ENCODE data around the gene ELP5.
A peak's percentile ranks its signal among the peaks of the same experiment; 100 is the strongest.
"Not testable (repeated sequence)": the region's sequence is repeated elsewhere in the genome, so short reads cannot be mapped to it uniquely, and the experiment has no call there.

Gene ELP5

DNA sequence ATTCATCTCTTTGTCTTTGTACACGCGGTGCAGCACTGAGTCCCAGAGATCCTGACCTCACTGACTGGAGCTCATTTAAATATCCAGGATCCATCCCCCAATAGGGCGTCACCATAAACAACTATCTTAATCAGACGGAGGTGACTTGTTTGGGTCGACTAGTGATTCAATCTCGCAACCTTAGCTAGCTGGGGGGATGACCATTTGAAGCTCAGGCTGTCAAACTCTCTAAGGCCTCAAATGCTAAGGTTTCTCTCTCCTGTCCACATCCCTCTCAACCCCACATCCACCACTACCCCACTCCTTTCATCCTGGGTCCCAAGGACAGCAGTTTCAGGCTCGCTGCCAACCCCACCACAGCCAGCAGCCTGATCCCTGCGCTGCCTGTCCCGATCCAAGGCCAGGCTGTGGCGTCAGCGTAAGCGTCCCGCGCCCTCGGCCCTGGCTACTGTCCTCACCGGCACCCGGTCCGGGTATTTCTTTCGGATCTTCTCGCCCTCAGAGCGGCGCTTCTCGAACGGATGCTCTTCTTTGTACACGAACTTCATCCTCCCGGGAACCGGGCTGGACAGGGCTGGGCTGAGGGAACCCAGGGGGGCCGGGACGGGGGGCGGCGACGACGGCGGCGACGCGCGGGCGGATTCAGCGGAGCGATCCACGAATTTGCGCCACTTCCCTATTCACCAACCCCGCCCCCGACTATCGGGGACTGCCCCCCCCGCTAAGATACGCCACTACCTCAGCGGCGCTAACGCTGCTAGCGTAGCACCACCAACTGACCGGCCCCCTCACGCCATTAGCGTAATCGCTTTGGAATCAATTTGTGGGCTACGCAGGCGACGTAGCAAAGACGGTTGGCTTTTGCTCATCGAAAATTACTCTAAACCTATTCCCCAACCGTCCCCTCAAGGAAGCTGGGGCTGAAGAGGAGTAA is 10.0 kb upstream of the ELP5 start, which contains the start of gene GABARAP:
Gene GABARAP (minus strand): TSS at position 667 of the 934 bp plus-strand sequence. CDS start 119 bp downstream, at position 548.
- TF ChIP-seq, protein P1, sequence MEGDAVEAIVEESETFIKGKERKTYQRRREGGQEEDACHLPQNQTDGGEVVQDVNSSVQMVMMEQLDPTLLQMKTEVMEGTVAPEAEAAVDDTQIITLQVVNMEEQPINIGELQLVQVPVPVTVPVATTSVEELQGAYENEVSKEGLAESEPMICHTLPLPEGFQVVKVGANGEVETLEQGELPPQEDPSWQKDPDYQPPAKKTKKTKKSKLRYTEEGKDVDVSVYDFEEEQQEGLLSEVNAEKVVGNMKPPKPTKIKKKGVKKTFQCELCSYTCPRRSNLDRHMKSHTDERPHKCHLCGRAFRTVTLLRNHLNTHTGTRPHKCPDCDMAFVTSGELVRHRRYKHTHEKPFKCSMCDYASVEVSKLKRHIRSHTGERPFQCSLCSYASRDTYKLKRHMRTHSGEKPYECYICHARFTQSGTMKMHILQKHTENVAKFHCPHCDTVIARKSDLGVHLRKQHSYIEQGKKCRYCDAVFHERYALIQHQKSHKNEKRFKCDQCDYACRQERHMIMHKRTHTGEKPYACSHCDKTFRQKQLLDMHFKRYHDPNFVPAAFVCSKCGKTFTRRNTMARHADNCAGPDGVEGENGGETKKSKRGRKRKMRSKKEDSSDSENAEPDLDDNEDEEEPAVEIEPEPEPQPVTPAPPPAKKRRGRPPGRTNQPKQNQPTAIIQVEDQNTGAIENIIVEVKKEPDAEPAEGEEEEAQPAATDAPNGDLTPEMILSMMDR (IDR thresholded peaks at IDR 0.05; ENCODE audit: insufficient read depth, low read depth, low read length, missing control alignments): no peak
- DNase-seq (ENCODE audit: low read depth): peak; percentile 94
- H3K4me3 ChIP-seq (ENCODE audit: low read depth, low read length): peak within 1 kb of the TSS; percentile 86

DNA sequence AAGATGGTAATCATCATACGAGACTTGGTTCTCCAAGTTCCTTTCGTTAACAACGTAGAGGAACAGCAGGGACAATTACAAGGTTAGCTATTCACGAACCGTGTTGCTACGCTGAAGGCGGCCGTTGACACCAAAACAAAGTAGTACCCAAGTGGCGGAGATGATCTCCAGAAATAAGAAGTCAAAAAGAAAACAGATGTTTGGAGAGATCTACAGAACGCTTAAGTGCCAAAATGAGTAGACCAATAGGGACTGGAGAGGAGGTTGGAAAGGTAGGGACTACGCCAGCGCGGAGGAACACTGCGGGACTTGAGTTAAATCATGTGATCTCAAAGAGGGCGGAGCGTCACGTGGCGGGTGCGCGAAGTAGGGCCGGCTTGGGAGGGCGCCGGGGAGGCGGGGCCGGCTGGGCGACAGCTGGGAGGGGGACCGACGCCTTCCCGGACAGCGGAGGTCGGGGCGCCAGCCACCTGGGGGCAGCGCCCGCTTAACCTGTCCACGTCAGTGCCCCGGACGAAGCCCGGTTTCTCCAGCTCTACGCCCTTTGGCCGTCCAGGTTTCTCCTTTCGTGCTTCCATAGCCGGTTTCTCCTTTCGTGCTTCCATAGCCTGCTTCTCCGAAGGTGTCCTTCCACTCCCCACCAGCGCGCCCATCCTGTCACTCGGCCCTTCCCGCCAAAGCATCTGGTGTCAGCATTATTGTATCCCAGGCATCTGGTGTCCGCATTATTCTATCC is 9.1 kb upstream of the ELP5 start:
- TF ChIP-seq, protein P1 (IDR thresholded peaks at IDR 0.05; ENCODE audit: insufficient read depth, low read depth, low read length, missing control alignments): no peak
- DNase-seq (ENCODE audit: low read depth): peak; percentile 97
- H3K4me3 ChIP-seq (ENCODE audit: low read depth, low read length): peak overlapping the region; percentile 86

DNA sequence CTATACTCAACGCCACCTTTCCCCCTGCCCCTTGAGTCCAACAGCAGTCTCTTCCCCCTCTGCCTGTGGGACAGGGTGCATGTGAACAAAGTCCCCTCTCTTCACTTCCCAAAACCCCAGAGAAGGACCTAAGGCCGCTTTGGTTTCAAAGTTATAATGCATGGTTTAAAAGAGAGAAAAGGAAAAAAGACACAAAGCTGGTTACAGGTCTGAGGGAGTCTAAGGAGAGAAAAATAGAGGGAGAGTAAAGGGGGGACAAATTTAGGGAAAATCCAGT is 8.6 kb upstream of the ELP5 start:
- TF ChIP-seq, protein P1 (IDR thresholded peaks at IDR 0.05; ENCODE audit: insufficient read depth, low read depth, low read length, missing control alignments): no peak
- no peak for DNase-seq (ENCODE audit: low read depth)
- peak overlapping the region; percentile 86 for H3K4me3 ChIP-seq (ENCODE audit: low read depth, low read length)

DNA sequence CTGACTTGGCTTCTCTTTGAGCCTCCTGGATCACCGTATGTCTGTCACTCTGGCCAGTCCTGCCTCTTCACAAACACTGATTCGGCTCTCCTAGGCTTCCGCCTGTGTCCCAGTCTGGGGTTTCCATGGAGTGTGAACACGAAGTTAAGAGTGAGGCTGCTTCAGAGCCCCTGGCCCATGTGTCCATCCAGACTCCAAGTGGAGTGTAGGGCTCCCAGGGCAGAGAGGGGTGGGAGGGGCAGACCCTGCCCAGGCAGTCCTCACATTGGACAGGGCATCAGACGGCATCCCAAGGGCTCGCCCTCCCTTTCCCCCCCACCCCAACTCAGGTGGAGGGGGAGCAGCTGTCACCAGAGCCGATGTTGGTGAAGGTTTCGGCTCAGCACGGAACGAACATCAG is 8.2 kb upstream of the ELP5 start:
- not testable (repeated sequence) for DNase-seq (ENCODE audit: low read depth); H3K4me3 ChIP-seq (ENCODE audit: low read depth, low read length)

DNA sequence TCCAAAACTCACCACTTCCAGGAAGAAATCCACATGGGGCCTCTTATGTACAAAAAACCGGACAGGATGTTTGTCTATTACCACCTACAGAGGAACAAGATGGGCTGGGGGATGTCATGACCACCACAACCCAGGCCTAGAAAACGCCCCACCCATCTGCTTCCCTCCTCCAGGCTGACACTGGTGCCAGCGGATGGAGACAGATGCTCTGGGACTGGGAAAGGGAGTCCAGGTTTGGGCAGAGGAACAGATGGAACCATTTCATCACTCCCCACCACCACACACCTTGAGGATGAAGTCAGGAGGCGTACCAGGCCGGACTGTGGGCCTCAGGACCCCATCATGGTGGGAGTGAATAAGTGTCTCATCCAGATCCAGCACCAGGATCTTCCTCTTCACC is 5.2 kb upstream of the ELP5 start:
- H3K4me3 ChIP-seq (ENCODE audit: low read depth, low read length): no peak overlapping the region
- no peak for DNase-seq (ENCODE audit: low read depth)
- TF ChIP-seq, protein P1 (IDR thresholded peaks at IDR 0.05; ENCODE audit: insufficient read depth, low read depth, low read length, missing control alignments): no peak

DNA sequence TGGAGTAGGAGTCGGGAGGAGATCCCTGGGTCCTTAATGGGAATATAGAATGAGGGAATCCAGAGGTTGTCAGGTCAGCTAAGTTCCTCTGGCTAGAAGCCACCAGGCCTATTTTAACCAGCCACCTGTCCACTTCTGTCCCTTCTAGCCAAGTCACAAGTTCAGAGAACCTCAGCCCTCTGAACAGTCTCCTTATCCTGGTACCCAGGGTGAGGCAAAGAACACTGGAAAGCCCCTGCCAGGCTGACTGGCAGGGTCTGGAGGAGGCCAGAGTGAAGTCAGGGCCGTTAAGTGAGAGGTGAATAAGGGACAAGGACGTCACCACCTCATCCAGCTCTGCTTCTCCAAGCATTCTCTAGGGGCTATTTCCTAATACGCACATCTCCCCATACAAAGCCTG is 3.2 kb upstream of the ELP5 start:
- no peak for DNase-seq (ENCODE audit: low read depth)
- no peak overlapping the region; the same call in 1 of the 2 replicates for H3K4me3 ChIP-seq (ENCODE audit: low read depth, low read length)
- TF ChIP-seq, protein P1 (IDR thresholded peaks at IDR 0.05; ENCODE audit: insufficient read depth, low read depth, low read length, missing control alignments): no peak

DNA sequence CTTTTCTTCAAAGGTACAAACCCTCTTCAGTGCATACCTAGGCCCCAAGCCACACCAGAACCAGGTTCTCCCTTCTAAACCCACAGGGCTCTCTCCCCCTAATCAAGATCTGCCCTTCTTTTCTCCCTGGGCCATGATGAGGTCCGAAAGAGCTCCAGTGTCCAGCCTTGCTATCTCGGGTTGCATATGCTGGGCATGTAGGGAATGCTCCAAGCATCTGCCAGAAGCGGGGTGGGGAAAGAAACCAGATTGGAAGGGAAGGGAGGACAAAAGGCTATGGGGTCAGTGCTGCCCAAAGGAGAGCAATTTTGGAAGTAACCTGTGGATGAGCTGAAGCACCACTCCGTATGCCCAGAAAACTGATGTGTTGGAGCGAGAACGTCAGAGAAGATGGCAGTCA is 2.8 kb upstream of the ELP5 start:
- TF ChIP-seq, protein P1 (IDR thresholded peaks at IDR 0.05; ENCODE audit: insufficient read depth, low read depth, low read length, missing control alignments): no peak
- DNase-seq (ENCODE audit: low read depth): no peak
- H3K4me3 ChIP-seq (ENCODE audit: low read depth, low read length): peak overlapping the region; percentile 75
